MM.1S (cell line): ENCODE data around the gene RPL18.

Experiments used
- DNase-seq: peaks from one replicate; pipeline ENCODE4 v3.0.0-alpha.2; 2015
- H2AFZ ChIP-seq: fragments of 300-600 bp; sonication (generic); 2 replicates; pipeline ENCODE4 v1.6.0; 2016; ENCODE audit warnings: antibody characterized with exemption, low read length
- H3F3A ChIP-seq: fragments of 300-600 bp; sonication (generic); 2 replicates; pipeline ENCODE4 v1.6.1; 2016; ENCODE audit warnings: mild to moderate bottlenecking, antibody characterized with exemption, low read length, moderate library complexity, mixed read lengths; ENCODE audit not compliant: insufficient read depth
- H3K27ac ChIP-seq: fragments of 300-600 bp; sonication (generic); 2 replicates; pipeline ENCODE4 v1.5.1; 2016; ENCODE audit warnings: mild to moderate bottlenecking, low read length
- H3K27me3 ChIP-seq: fragments of 300-600 bp; sonication (generic); replicated peaks from 2 replicates; pipeline ENCODE4 v1.6.0; 2016; ENCODE audit warnings: low read length; ENCODE audit not compliant: insufficient read depth
- H3K36me3 ChIP-seq: fragments of 300-600 bp; sonication (generic); replicated peaks from 2 replicates; pipeline ENCODE4 v1.6.1; 2016; ENCODE audit warnings: mild to moderate bottlenecking, low read length, mixed read lengths; ENCODE audit not compliant: insufficient read depth
- H3K4me1 ChIP-seq: fragments of 300-600 bp; sonication (generic); 2 replicates; pipeline ENCODE4 v1.6.1; 2016; ENCODE audit warnings: low read length, mixed read lengths
- H3K4me2 ChIP-seq: fragments of 300-600 bp; sonication (generic); 2 replicates; pipeline ENCODE4 v1.6.0; 2016; ENCODE audit warnings: low read depth, low read length
- H3K4me3 ChIP-seq: fragments of 300-600 bp; sonication (generic); 2 replicates; pipeline ENCODE4 v1.5.1; 2016; ENCODE audit warnings: low read length, mixed read lengths
- H3K79me2 ChIP-seq: fragments of 300-600 bp; sonication (generic); 2 replicates; pipeline ENCODE4 v1.6.1; 2016; ENCODE audit warnings: mixed run types, low read length, mixed read lengths
- H3K9ac ChIP-seq: fragments of 300-600 bp; sonication (generic); 2 replicates; pipeline ENCODE4 v1.6.1; 2016; ENCODE audit warnings: low read length, mixed read lengths
- H3K9me2 ChIP-seq: fragments of 300-600 bp; sonication (generic); replicated peaks from 2 replicates; pipeline ENCODE4 v1.6.1; 2016; ENCODE audit warnings: mild to moderate bottlenecking, low read length, mixed read lengths; ENCODE audit not compliant: insufficient read depth
- H3K9me3 ChIP-seq: fragments of 300-600 bp; sonication (generic); replicated peaks from 2 replicates; pipeline ENCODE4 v1.6.1; 2016; ENCODE audit warnings: mild to moderate bottlenecking, low read length, mixed read lengths; ENCODE audit not compliant: insufficient read depth
- H4K20me1 ChIP-seq: fragments of 300-600 bp; sonication (generic); 2 replicates; pipeline ENCODE4 v1.6.1; 2016; ENCODE audit warnings: mild to moderate bottlenecking, low read length, moderate library complexity, mixed read lengths; ENCODE audit not compliant: insufficient read depth
- CTCF ChIP-seq: fragments of 300-600 bp; sonication (generic); IDR thresholded peaks from 2 replicates; pipeline ENCODE4 v1.5.1; 2016; ENCODE audit warnings: antibody characterized with exemption, low read length, mixed read lengths
- EZH2 ChIP-seq: fragments of 300-600 bp; sonication (generic); optimal IDR thresholded peaks from 2 replicates; pipeline ENCODE3; 2017; ENCODE audit warnings: low read depth, mild to moderate bottlenecking, antibody characterized with exemption, low read length, mixed read lengths
- EZH2phosphoT487 ChIP-seq: fragments of 300-600 bp; sonication (generic); IDR thresholded peaks from 2 replicates; pipeline ENCODE4 v1.6.1; 2018; ENCODE audit warnings: antibody characterized with exemption, low read length

RPL18 gene

GRCh38 chr19:48616041-48616436 is 2.9 kb downstream of the RPL18 start:
- no peak overlapping the region for H3K4me2 ChIP-seq
- H3K9me2 ChIP-seq, result no peaks in the 10 kb centered on the region
- H3K27ac ChIP-seq, result no peak overlapping the region
- H4K20me1 ChIP-seq, result peaks cover 28% of the 10 kb centered on the region
- peaks cover 19% of the 10 kb centered on the region for H3K36me3 ChIP-seq
- H3K4me1 ChIP-seq, result peaks cover 13% of the 10 kb centered on the region
- no peak overlapping the region for H2AFZ ChIP-seq
- peaks cover 39% of the 10 kb centered on the region for H3K79me2 ChIP-seq
- H3K9me3 ChIP-seq, result no peaks in the 10 kb centered on the region
- no peaks in the 10 kb centered on the region for H3K27me3 ChIP-seq
- peaks cover 33% of the 10 kb centered on the region for H3F3A ChIP-seq
- no peak overlapping the region for H3K9ac ChIP-seq
- H3K4me3 ChIP-seq, result no peak overlapping the region
- no peak for DNase-seq
- TF ChIP-seq CTCF (no peak), EZH2 (no peak), EZH2phosphoT487 (no peak)

- H3K9ac ChIP-seq, result no peak overlapping the region
- no peaks in the 10 kb centered on the region for H3K9me2 ChIP-seq
- peaks cover 39% of the 10 kb centered on the region for H3K79me2 ChIP-seq
- H3K4me1 ChIP-seq, result peaks cover 13% of the 10 kb centered on the region
- H3K9me3 ChIP-seq, result no peaks in the 10 kb centered on the region
- H3K27ac ChIP-seq, result no peak overlapping the region
- H4K20me1 ChIP-seq, result peaks cover 28% of the 10 kb centered on the region
- no peak for TF ChIP-seq CTCF
- no peak for TF ChIP-seq EZH2
- TF ChIP-seq EZH2phosphoT487, result no peak
- H3K4me3 ChIP-seq, result no peak overlapping the region
- H3K4me2 ChIP-seq, result no peak overlapping the region
- peaks cover 19% of the 10 kb centered on the region for H3K36me3 ChIP-seq
- no peaks in the 10 kb centered on the region for H3K27me3 ChIP-seq
- peaks cover 33% of the 10 kb centered on the region for H3F3A ChIP-seq
- no peak for DNase-seq
- no peak overlapping the region for H2AFZ ChIP-seq
These were observed 3.5 kb downstream of the RPL18 start for GRCh38 chr19:48615231-48616040.

- Histone ChIP-seq H3K4me2 (no peak within 1 kb of the TSS), H3K9me3 (no peaks in the 10 kb centered on the region), H3K4me3 (no peak within 1 kb of the TSS), H3K27ac (no peak within 1 kb of the TSS), H2AFZ (no peak within 1 kb of the TSS), H3F3A (peaks cover 33% of the 10 kb centered on the region), H3K9me2 (no peaks in the 10 kb centered on the region), H4K20me1 (peaks cover 28% of the 10 kb centered on the region), H3K9ac (no peak within 1 kb of the TSS), H3K36me3 (peaks cover 19% of the 10 kb centered on the region), H3K27me3 (no peaks in the 10 kb centered on the region), H3K4me1 (peaks cover 9% of the 10 kb centered on the region; the same call in 1 of the 2 replicates), H3K79me2 (peaks cover 32% of the 10 kb centered on the region)
- no peak for TF ChIP-seq EZH2phosphoT487
- no peak for TF ChIP-seq CTCF
- no peak for TF ChIP-seq EZH2
- DNase-seq, result no peak
These were observed 4.3 kb downstream of the RPL18 start, which contains the start of gene FAM83E for GRCh38 chr19:48614436-48615230. FAM83E (minus strand) TSS chr19:48615076; CDS start chr19:48613372, 1,704 bp downstream.
